HG03469 (cell line): ENCODE results near the gene CIDEC.
A peak's percentile ranks its signal among the peaks of the same experiment; 100 is the strongest.
"Not testable (repeated sequence)": the region's sequence is repeated elsewhere in the genome, so short reads cannot be mapped to it uniquely, and the experiment has no call there.

ENCODE experiments used
- ATAC-seq: cut with Tn5 transposase; IDR thresholded peaks from one replicate; pipeline ENCODE4 v1.9.1; 2021; ENCODE audit warnings: mild to moderate bottlenecking, moderate library complexity, moderate number of reproducible peaks; ENCODE audit not compliant: unreplicated experiment

The CIDEC gene

DNA sequence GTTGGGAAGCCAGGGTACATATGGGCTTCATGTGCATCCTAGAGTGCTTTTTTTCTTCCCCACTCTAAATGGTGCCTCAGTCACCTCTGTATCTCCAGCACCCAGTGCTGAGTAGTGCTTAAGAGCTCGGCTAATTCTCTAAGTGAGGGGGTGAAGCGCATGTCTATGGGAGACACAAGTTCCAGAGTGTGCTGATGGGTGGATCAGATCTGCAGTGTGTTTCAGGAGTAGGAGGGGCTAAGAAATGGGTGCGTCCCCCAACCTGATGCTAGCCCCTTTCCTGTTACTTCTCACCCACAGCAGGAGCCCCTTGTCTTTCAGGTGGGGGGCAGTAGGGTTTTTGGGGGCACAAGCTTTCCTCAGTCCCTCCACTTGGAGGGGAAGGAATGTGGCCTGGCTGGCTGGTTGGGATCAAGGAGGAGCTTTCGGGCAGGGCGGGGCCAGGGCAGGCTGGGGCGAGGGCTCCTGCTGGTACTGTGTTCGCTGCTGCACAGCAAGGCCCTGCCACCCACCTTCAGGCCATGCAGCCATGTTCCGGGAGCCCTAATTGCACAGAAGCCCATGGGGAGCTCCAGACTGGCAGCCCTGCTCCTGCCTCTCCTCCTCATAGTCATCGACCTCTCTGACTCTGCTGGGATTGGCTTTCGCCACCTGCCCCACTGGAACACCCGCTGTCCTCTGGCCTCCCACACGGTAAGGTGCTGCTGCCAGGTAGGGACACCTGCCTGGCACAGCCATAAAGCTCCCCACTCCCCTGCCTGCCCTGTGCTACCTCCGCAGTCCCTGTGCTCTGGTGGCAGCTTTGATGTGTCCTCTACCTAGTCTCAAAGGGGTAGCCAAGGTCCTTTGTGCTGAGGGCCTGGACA is 22.6 kb upstream of the CIDEC start, which contains the start of gene IL17RE:
IL17RE (plus strand) TSS at position 477 of the 866 bp plus-strand sequence; CDS start at position 562, 85 bp downstream.
- no peak for ATAC-seq

DNA sequence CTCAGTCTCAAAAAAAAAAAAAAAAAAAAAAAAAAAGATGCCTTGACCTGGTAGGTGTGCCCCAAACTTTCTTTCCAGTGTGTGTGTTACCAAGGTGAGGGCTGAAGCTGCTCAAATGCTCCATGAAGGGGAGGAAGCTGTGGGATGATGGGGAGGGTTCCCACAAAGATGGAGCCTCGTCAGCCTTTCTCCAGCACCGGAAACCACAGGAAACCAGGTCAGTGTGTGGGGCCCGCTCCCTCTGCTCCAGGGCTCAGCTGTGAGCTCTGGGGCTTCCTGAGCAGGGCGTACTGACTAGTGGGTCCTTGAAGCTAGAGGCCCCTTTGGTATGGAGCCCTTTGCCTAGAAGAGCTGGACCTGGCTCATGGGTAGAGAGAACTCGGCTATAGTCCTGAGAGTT is 21.9 kb upstream of the CIDEC start:
- ATAC-seq: no peak

GRCh38 chr3:9900965-9901415 is 20.9 kb upstream of the CIDEC start:
- not testable (repeated sequence) for ATAC-seq

- no peak for ATAC-seq
These were observed 19.3 kb upstream of the CIDEC start for GRCh38 chr3:9899289-9899791.

DNA sequence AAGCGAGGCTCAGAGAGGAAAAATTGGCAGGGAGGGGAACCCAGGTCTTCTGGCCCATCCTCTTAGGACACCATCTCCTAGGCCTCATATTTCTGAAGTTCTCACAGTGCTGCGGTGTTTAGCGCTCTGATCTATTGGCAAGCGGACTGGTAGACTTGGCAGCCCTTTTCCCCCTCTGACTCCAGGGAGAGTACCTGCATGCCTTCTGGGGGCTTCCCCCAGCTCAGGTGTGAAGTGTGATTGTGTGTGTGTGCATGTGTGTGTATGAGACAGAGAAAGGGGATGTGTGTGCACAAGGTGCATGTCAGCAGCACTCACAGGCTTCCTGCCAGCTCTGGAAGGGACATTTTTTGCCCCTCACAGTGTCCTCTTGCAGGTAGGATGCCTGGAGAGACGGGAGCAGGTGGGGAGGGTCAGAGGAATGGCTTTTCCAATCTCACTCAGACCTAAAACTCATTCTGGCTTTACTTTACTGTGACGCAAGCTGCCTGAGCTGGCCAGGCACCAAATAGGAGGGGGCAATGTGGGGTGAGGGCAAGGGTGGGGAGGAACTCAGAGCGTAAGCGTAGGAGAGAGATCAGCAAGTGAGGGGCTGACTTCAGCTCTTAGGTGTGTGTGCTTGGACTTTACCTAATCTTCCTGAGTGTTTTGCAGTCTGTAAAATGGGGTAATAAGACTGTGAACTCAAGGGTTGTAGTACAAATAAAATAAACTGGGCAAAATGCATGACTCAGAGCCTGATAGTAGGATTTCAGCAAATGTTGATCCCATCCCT is 18.6 kb upstream of the CIDEC start:
- ATAC-seq: no peak

DNA sequence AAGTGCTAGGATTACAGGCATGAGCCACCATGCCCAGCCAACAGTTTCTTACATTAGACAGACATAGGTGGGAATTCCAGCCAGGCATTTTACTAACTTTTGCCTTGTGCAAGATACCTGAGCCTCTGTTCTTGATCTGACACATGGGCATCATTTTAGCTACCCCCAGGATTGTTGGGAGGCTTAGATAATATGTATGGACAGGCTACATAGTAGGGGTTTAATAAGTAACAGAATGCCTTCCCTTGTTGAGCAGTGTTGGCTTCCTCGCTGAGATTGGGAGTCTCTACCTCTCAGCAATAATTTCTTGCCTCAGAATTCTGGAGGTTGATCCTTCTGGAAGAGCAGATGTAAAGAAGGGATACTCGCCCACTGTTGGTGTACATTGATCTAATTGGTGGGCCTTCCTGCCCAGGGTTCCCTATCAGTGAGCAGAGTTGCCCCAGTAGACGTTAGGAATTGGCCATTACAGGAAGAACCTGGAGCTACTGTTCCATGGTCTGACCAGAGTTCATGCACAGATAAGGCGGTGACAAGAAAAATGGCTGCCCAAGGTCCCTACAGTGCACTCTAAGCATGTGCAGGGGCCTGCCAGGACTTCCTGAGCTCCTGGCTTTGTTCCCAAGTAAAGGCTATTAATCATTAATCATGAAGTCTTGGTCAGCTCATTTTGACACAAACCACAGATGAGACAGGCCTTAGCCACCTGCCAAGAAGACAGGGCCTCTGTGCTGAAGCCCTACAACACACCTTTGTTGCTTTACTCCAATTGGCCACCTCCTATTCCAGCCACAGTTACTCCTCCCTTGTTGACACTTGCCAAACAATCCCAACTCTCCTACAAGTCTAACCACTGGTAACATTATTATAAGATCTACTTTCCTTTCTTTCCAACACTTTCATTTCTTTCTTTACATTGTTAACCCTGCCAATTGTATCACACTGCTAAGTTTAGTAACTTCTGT is 17.6 kb upstream of the CIDEC start:
- ATAC-seq: no peak

DNA sequence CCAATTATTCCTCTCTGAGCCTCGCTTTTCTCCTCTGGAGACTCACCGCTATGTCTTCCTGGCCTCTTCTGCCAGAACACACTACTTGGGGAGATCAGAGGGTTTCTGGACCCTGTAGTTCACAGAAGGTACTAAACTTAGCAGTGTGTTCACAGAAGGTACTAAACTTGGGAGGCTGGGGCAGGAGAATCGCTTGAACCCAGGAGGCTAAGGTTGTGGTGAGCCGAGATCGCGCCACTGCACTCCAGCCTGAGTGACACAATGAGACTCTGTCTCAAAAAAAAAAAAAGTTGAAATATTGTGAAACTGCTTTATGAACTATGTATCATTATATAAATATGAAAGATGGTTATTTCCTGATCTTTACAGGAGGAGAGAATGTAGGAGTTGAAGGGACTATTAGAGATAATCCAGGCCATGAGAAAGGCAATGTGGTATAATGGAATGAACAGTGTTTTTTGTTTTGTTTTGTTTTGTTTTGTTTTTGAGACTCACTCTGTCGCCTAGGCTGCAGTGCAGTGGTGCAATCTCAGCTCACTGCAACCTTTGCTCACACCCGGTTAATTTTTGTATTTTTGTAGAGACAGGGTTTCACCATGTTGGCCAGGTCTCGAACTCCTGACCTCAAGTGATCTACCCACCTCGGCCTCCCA is 16.8 kb upstream of the CIDEC start:
- not testable (repeated sequence) for ATAC-seq

GRCh38 chr3:9895715-9896114 is 15.7 kb upstream of the CIDEC start:
- ATAC-seq: not testable (repeated sequence)

GRCh38 chr3:9893739-9894138 is 13.7 kb upstream of the CIDEC start:
- ATAC-seq: no peak

GRCh38 chr3:9891072-9891622 is 11.1 kb upstream of the CIDEC start:
- ATAC-seq: no peak

- ATAC-seq: peak; percentile 54
These were observed 10.4 kb upstream of the CIDEC start, which contains the start of gene JAGN1 for GRCh38 chr3:9890249-9891071. JAGN1 (plus strand) TSS chr3:9890610; CDS start chr3:9890723, 113 bp downstream.

GRCh38 chr3:9889405-9889804 is 9.4 kb upstream of the CIDEC start:
- no peak for ATAC-seq

GRCh38 chr3:9888540-9888939 is 8.5 kb upstream of the CIDEC start:
- no peak for ATAC-seq

DNA sequence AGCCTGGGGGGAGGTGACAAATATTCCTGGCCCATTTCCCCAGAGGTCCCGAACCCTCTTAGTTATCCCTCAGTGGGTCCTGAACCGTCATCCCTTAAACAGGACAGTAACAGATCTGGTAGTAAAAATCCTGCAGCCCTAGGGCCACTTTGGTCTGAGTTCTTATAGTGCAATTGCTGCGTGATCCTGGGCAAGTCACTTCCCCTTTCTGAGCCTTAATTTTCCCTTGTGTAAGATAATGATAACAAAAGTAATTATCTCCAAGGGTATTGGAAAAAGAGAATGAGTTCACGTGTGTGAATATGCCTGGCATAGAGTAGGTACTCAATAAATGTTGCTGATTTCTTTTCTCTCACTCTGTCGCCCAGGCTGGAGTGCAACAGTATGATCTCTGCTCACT is 7.4 kb upstream of the CIDEC start:
- no peak for ATAC-seq

- ATAC-seq: no peak
These were observed 6.3 kb upstream of the CIDEC start for GRCh38 chr3:9886328-9886727.

- ATAC-seq: no peak
These were observed 4.6 kb upstream of the CIDEC start for GRCh38 chr3:9884555-9885165.

DNA sequence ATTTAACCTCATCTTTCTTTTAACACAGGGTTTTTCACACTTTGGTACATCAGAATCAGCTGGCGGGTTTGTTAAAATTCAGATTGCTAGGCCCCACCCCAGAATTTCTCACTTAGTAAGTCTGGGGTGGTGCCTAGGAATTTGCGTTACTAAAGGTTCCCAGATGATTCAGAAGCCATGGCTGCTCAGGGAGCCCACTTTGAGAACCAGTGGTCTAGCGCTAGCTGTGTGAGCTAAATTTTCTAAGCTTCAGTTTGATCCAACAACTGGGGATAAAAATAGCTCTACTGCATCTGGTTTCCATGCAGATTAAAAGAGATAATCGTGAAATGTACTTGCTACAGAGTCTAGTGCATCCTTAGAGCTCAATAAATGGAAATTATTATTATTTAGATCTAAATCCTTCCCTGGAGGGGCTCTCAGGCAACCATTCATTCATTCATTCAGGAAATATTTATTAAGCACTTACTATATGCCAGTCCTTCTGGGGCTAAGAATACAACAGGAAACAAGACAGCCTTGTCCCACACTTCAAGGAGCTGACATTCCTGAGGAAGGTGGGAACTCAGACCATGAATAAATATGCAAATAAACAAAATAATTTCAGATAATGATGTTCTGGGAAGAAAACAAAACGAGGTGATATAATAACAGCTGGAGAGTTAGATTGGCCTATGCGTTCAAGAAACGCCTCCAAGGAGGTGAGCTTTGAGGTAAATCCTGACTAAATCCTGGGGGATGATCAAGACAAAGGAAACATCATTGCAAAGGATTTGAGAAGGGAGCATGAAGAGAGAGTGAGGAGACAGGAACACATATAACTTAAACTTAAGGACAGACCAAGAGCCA is 3.9 kb upstream of the CIDEC start:
- ATAC-seq: no peak
